ENCODE results near the gene SYT7.

SYT7 gene

DNA sequence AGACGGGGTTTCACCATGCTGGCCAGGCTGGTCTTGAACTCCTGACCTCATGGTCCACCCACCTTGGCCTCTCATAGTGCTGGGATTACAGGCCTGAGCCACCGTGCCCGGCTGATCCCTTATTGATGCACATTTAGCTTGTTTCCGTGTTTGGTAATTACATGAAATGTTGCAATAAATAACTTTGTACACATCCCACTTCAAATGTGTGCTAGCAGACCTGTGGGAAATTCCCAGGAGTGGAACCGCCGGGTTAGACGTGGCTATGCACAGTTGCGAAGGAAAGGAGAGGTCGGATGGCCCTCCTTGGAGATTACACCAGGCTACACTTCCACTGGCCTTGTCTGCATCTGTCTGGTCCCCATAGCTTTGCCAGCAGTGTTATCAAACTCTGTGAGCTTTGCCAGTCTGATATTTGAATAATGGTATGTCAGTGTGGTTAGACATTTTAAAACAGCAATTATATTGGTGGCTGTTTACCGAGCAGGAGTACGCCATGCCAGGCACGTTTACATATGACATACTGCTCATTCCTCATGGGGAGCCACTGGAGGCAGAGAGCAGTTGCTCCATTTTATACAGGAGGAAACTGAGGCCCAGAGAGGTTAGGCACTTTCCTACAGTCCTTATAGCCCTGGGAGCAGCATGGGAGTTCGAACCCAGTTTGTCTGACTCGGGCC is 27.2 kb upstream of the SYT7 start:
- no peak for DNase-seq

- DNase-seq = no peak
Measured at GRCh38 chr11:61607426-61607825, 26.6 kb upstream of the SYT7 start.

- no peak for DNase-seq
Measured at GRCh38 chr11:61603667-61604066, 22.8 kb upstream of the SYT7 start.

DNA sequence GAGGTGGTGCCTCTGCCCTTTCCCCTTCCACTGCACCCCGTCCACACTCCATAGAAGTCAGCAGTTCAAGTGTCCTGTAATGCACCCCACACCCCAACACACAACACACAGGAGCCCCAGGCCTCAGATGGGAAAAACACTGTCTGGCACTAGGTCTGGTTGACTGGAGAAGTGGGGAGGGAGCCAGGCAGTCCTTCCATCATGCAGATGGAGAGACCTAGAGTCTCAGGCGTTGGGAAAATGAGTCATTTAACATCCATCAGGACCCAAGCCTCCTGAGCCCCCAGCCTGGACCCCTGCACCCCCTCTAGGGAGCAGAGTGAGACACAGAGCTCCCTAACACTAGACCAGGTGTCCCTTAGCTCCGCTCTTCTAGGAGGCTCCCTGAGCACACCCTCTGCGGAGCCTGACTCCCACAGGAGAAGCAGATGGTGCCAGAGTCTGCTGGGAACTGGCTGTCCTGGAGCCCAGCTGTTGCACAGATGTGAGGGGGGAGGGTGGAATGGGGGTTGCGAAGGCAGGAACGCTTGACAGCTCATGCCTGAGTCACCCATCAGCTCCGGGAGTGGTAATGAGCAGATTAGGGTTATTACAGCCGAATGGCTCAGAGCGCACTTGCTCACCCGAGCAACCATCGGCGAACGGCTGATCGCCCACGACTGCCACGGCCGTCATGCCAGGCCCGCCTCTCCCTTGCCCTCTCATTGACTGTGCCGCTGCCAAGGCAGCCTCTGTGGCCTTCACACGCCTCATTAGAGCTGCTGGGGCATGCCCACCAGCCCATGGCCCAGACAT is 22.1 kb upstream of the SYT7 start:
- peak; percentile 61 for DNase-seq

- DNase-seq = peak; percentile 67
Measured at GRCh38 chr11:61601512-61601911, 20.6 kb upstream of the SYT7 start.

DNA sequence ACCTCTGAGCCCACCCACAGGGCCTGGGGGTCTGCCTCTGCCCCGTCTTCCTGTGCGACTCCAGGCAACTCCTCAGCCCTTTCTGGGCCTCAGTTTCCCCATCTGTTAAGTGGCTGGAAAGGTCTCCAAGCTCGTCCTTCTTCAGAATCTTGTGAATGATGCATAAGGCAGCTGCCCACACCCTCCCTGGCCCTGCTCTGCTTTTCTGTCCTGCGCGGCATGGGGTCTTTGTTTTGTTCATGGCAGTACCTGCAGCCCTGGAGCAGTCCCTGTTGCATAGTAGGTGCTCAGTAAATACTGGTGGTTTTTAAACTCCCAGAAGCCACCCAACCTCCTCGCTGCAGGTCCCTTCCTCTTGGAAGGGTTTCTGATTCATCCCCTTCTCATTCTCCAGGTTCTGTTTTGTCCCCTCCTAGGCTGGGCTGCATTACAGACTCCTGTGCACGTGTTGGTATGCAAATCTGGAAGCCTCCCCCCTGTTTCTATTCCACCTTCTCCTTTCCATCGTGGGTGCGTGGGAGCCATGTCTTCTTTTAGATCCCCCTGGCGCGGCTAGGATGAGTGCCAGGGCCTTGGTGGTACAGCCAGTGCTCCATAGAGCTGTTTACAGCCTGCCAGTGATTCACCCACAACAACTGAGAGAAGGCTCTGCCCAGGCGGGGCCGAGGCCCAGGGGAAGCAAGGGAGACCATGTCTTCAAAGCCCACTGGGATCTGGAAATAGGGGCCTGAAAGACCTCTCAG is 19.3 kb upstream of the SYT7 start:
- DNase-seq = no peak

DNA sequence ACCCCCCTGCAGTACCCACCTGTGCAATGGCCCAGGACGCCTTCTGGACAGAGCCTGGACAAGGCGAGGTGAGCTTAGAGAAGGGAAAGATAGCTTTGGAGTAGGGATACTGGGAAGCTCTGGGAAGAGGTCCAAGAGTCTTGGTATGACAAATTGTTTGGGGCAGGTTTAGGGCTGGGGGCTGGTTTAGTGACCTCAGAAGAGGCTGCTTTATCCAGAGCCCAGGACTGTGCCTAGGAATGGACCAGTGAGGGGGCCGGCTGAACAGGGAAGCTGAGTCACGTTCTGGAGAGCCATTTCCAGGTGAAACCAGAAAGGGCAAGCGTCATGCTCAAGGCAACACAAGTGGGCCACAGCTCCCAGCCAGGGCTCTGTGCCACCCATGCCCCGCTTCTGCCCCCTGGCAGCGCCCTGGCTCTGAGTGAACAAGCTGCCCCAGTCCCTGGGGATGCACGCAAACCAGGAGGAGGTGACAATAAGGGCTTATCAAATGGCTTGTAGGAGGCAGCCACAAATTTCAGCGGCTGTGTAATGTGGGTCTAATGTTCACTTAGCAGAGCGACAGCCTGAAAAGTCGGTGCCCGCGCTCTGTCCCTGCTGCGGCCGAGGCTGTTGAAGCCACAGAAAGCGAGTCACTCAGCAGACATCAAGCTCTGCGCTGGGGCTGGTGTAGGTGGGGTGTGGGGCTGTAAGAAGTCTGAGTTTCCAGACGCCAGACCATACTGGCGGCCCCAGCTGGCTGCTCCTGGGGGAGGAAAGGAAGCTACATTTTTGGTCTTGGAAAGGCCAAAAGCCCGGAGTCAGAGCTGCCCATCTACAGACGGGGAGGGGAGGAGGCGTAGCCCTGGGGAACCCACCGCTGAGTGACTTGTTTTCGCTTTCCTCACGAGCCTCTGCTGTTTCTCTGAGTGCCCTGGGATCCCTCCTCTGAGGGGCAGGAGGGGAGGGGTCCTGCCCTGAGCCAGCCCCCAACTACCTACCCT is 18.3 kb upstream of the SYT7 start:
- no peak for DNase-seq

DNA sequence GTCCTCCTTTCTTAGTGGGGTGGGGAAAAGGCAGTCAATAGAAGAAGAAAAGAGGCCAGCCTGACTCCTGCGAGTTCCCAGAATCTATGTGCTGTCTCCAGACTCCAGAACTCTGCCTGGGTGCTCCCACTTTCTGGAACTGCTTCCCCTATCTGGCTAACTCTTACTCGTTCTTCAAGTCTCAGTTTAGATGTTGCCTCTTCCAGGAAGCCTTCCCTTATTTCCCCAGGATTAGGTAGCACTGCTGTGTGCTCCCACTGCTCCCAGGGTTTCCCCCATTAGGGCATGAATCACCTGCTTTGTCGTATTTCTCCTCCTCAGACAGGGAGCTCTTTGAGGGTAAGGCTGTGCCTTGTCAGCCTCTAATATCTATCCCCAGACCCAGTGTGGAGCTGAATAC is 17.5 kb upstream of the SYT7 start:
- no peak for DNase-seq

- DNase-seq = no peak
Measured at GRCh38 chr11:61596990-61597389, 16.1 kb upstream of the SYT7 start.

GRCh38 chr11:61596542-61596941 is 15.7 kb upstream of the SYT7 start:
- DNase-seq = no peak

- no peak for DNase-seq
Measured at GRCh38 chr11:61594907-61595257, 14.0 kb upstream of the SYT7 start.

- DNase-seq = no peak
Measured at GRCh38 chr11:61593151-61593550, 12.3 kb upstream of the SYT7 start.

DNA sequence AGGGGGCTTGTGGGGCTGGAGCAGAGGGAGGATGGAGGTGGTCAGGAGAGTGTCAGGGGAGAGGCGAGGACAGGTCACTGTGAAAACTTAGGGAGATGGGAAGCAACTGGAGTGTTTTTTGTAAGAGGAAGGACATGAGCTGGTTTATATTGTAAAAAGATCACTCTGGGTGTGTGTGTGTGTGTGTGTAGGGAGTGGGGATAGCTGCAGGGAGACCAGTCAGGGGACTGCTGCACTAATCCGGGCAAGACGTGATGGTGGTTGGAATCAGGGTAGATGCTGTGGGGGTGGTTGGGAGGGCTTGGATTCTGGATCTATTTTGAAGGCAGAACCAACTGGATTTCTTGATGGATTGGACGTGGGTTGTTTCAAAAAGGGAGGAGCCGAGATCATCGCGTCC is 11.3 kb upstream of the SYT7 start:
- no peak for DNase-seq

DNA sequence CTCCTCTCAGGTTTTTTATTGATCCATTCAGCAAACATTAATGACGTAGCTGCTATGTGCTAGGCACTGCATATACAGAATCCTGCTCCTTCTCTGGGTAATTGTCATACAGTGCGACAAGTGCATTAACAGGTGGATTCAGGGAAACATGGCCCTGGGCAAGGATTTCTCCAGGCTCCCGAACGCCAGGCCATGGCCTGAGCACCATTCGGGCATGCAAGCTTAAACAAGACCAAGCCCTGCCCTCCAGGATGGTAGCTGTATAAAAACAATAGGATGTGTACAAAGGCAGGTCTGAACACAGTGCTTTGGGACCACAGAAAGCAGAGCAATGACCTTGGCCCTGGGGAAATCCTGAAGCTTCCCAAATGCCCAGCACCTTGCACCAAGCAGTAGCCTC is 9.1 kb upstream of the SYT7 start:
- peak; percentile 50 for DNase-seq

GRCh38 chr11:61588728-61589191 is 7.9 kb upstream of the SYT7 start:
- no peak for DNase-seq

DNA sequence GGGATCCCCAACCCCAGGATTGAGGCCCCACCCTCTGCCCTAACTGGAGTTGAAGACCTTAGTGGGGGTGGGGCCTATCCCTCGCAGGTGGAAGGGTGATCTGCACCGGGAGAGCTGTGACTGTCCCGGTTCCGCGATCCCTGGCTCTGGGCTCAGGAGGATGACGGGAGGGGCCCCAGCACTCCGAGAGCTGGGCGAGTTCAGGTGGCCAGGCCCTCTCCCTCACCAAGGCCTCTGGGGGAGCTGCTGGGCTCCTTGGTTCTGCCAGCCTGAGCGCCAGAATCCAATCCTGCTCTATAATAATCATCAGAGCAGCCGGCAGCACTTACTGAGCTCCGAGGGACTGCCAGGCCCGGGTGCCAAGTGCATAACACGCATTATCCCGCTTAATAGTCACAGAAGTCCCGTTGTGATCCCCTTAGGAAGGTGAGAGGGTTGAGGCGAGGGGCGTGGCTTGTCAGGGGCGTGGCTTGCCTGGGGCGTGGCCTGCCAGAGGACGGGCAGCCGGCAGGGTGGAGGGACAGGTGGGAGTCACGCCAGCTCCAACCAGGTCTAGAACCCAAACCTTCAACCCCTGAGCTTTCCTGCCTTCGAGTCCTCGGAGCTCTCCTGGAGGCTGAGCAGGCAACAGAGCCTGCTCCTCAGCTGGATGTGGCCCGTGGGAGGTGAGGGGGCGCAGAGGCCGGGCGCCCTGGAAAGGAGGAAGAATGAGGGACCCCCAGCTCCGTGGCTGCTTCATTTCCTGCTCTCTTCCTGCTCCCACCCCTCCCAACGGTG is 7.3 kb upstream of the SYT7 start:
- DNase-seq = peak; percentile 73

DNA sequence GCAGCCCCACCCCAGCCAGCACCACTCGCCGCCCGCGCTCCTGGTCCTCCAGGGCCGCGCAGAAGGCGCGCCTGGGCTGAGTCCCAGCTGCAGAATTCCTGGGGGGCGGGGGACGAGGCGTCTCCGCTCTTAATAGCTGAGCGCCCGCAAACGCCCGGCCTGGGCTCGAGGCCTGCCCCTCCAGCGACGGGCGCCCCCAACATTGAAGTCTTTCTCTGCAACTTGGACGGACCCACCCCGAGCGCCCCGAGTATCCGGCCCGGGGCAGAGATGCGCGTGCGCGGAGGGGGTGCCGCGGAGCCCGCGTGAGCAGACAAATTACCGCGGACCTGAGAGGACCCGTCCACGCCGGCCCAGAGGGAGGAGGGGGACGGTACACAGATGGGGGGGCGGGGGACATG is 6.7 kb upstream of the SYT7 start:
- DNase-seq = no peak

GRCh38 chr11:61586792-61587430 is 6.0 kb upstream of the SYT7 start:
- DNase-seq = peak; percentile 89

DNA sequence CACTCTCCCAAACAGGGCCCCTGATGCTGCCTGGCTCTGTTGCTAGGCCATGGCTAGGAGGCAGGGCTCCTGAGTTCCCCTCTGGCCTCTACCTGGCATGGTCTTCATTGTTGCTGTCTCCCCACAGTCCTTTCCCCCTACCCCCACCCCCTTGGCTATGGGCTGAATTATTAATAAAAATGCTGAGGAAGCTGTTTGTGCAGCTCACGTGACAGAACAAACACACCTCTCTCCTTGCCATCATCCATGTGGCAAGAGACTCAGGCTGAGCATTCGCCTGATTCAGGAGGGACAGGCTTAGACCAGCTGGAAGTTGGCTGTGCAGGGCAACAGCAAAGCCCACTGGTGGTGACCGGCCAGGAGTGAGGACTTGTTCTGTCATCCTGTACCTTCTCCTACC is 4.2 kb upstream of the SYT7 start:
- peak; percentile 54 for DNase-seq

GRCh38 chr11:61581931-61582330 is 1.1 kb upstream of the SYT7 start:
- no peak for DNase-seq

GRCh38 chr11:61580271-61580888 is 496 bp downstream of the SYT7 start:
- DNase-seq = no peak
